ENCODE measurements around the gene EMX1. TPM values are rescaled to one million over a fixed set of nuclear protein-coding genes. Genes with fewer than 3 reads are reported as not detected.
A peak's percentile ranks its signal among the peaks of the same experiment; 100 is the strongest.

EMX1 gene
- total and polyA plus RNA-seq, 8 donors: 0.08 to 0.38 (median 0.18) TPM; not detected in 3

- Histone ChIP-seq H3K9me3 (no peaks in the 10 kb centered on the region), H3K4me1 (no peaks in the 10 kb centered on the region), H3K4me3 (no peak overlapping the region), H3K27me3 (no peaks in the 10 kb centered on the region), H3K36me3 (peaks cover 0 to 42% of the 10 kb centered on the region in 2 donors), H3K27ac (no peak overlapping the region)
- ATAC-seq (no peak), DNase-seq (peak in 1 of 4 donors; percentile 35)
- TF ChIP-seq, protein P1, sequence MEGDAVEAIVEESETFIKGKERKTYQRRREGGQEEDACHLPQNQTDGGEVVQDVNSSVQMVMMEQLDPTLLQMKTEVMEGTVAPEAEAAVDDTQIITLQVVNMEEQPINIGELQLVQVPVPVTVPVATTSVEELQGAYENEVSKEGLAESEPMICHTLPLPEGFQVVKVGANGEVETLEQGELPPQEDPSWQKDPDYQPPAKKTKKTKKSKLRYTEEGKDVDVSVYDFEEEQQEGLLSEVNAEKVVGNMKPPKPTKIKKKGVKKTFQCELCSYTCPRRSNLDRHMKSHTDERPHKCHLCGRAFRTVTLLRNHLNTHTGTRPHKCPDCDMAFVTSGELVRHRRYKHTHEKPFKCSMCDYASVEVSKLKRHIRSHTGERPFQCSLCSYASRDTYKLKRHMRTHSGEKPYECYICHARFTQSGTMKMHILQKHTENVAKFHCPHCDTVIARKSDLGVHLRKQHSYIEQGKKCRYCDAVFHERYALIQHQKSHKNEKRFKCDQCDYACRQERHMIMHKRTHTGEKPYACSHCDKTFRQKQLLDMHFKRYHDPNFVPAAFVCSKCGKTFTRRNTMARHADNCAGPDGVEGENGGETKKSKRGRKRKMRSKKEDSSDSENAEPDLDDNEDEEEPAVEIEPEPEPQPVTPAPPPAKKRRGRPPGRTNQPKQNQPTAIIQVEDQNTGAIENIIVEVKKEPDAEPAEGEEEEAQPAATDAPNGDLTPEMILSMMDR (IDR thresholded peaks at IDR 0.05): no peak
- intact Hi-C loops (cut with DNase I): no loop called here
Observed at GRCh38 chr2:72965016-72965415, 47.7 kb downstream of the EMX1 start.

GRCh38 chr2:72965770-72966450 lies 48.6 kb downstream of the EMX1 start:
- DNase-seq (peak in 1 of 4 donors; percentile 18), ATAC-seq (no peak)
- no peaks in the 10 kb centered on the region for H3K27me3 ChIP-seq
- TF ChIP-seq, protein P1 (IDR thresholded peaks at IDR 0.05): no peak
- H3K4me1 ChIP-seq: no peaks in the 10 kb centered on the region
- no peaks in the 10 kb centered on the region for H3K9me3 ChIP-seq
- H3K36me3 ChIP-seq: peaks cover 0 to 47% of the 10 kb centered on the region in 2 donors
- intact Hi-C loops (cut with DNase I): no loop called here
- no peak overlapping the region for H3K4me3 ChIP-seq
- no peak overlapping the region for H3K27ac ChIP-seq

DNA sequence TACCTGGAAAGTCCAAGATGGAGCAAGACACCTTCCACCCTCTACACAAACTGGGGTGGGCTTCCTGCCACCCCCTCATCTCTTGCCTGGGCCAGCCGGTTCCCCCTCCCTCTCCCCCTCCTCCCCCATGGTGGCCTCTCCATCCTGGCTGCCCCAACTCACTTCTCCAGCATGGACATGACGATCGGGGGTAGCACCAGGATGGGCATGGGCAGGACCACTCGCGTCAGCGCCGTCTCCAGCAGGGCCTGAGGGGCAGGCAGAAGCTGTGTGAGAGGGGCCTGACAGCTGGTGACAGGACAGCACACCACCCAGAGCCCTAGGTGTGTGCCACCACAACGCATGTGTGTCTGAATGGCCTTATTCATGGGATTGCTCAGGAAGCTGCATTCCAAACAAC lies 51.0 kb downstream of the EMX1 start:
- DNase-seq (peak in 1 of 4 donors; percentile 60), ATAC-seq (no peak)
- no peaks in the 10 kb centered on the region for H3K9me3 ChIP-seq
- H3K36me3 ChIP-seq: peaks cover 0 to 52% of the 10 kb centered on the region in 2 donors
- H3K27ac ChIP-seq: no peak overlapping the region
- H3K4me3 ChIP-seq: no peak overlapping the region
- intact Hi-C loops (cut with DNase I): no loop called here
- TF ChIP-seq, protein P1 (IDR thresholded peaks at IDR 0.05): no peak
- no peaks in the 10 kb centered on the region for H3K27me3 ChIP-seq
- no peaks in the 10 kb centered on the region for H3K4me1 ChIP-seq

DNA sequence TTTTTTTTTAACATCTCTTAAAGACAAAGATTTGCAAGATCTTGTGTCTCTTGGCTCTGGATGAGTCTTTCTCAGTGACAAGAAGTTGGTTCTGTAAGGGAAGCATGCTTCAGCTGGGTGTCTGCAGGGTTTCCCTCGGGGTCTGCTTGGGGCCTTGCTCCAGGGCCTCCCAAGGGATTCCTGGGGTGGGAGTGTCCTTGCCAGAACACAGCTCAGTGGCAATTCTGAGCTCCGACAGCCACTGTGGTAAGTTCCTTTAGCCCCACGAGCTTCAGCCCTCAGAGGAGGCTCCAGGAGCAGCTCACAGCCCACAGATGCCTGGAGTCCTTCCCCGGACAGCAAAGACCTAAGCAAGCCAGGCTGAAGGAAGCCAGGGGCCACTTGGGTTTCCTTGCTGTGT lies 52.4 kb downstream of the EMX1 start:
- intact Hi-C loops (cut with DNase I): no loop called here
- Histone ChIP-seq H3K27ac (no peak overlapping the region), H3K27me3 (no peaks in the 10 kb centered on the region), H3K4me3 (no peak overlapping the region), H3K36me3 (peaks cover 0 to 43% of the 10 kb centered on the region in 2 donors), H3K9me3 (no peaks in the 10 kb centered on the region), H3K4me1 (no peaks in the 10 kb centered on the region)
- DNase-seq: peak in 1 of 4 donors; percentile 42
- no peak for ATAC-seq
- TF ChIP-seq, protein P1 (IDR thresholded peaks at IDR 0.05): no peak

GRCh38 chr2:72971036-72971435 lies 53.7 kb downstream of the EMX1 start:
- Histone ChIP-seq H3K4me3 (no peak overlapping the region), H3K9me3 (no peaks in the 10 kb centered on the region), H3K4me1 (no peaks in the 10 kb centered on the region), H3K27ac (no peak overlapping the region), H3K36me3 (peaks cover 0 to 34% of the 10 kb centered on the region in 2 donors), H3K27me3 (no peaks in the 10 kb centered on the region)
- DNase-seq: peak in 1 of 4 donors; percentile 5
- intact Hi-C loops (cut with DNase I): no loop called here
- no peak for ATAC-seq
- TF ChIP-seq, protein P1 (IDR thresholded peaks at IDR 0.05): no peak

Data from left lung (tissue), 10 donors.